Upper lobe of left lung (tissue), 4 donors: ENCODE data around the gene RAB11FIP3.

Experiments
- CTCF ChIP-seq, 6 experiments: fragments of 450-650 bp in 4 of 6; fragments of 200-600 bp in 2 of 6; sonication (generic) in 2 of 6; IDR thresholded peaks; one replicate each; pipeline ENCODE4 v1.5.1; 2016 to 2019; ENCODE audit warnings: antibody characterized with exemption in 6 of 6
- EP300 ChIP-seq, 4 donors: sonication (generic); formaldehyde crosslinking; IDR thresholded peaks; one replicate each; pipeline ENCODE4 v1.5.1; 2017; ENCODE audit warnings: antibody characterized with exemption in 4 of 4, control low read depth in 2 of 4

GRCh38 chr16:457732-458400, 32.4 kb downstream of the RAB11FIP3 start:
- no peak for TF ChIP-seq CTCF (IDR thresholded peaks at IDR 0.05)
- peak in 1 of 4 donors; percentile 44 for TF ChIP-seq EP300 (IDR thresholded peaks at IDR 0.05)
